ENCODE results near the gene PTCD2. TPM values are rescaled to one million over a fixed set of nuclear protein-coding genes. Genes with fewer than 3 reads are reported as not detected.

Gene PTCD2
- 13.2 and 19.9 TPM in 2 replicates for total RNA-seq (2014; rRNA removed; shearing (Covaris generic))

GRCh38 chr5:72319976-72320752 lies at the start of gene PTCD2, which contains the start of gene MRPS27:
TSS of gene PTCD2 (plus strand) at chr5:72320373. CDS start at chr5:72320383, 10 bp downstream.
TSS of gene MRPS27 (minus strand) at chr5:72320240. CDS start at chr5:72320221, 19 bp downstream.
- peak; percentile 99 for DNase-seq (ENCODE audit: low spot score)
- in situ Hi-C loops (cut with HindIII; ENCODE audit: low sequenced_read_pairs), result no loop called here

- no peak for DNase-seq (ENCODE audit: low spot score)
- in situ Hi-C loops (cut with HindIII; ENCODE audit: low sequenced_read_pairs), result no loop called here
Observed at GRCh38 chr5:72271702-72272101, 48.5 kb upstream of the PTCD2 start.

- no peak for DNase-seq (ENCODE audit: low spot score)
- in situ Hi-C loops (cut with HindIII; ENCODE audit: low sequenced_read_pairs), result no loop called here
Observed at GRCh38 chr5:72272398-72272797, 47.8 kb upstream of the PTCD2 start.

- in situ Hi-C loops (cut with HindIII; ENCODE audit: low sequenced_read_pairs), result no loop called here
- DNase-seq (ENCODE audit: low spot score), result no peak
Observed at GRCh38 chr5:72273547-72273946, 46.6 kb upstream of the PTCD2 start.

GRCh38 chr5:72276219-72276752 lies 43.9 kb upstream of the PTCD2 start:
- no peak for DNase-seq (ENCODE audit: low spot score)
- in situ Hi-C loops (cut with HindIII; ENCODE audit: low sequenced_read_pairs), result no loop called here

- peak; percentile 67 for DNase-seq (ENCODE audit: low spot score)
- in situ Hi-C loops (cut with HindIII; ENCODE audit: low sequenced_read_pairs), result no loop called here
Observed at GRCh38 chr5:72280581-72281069, 39.5 kb upstream of the PTCD2 start.

- in situ Hi-C loops (cut with HindIII; ENCODE audit: low sequenced_read_pairs), result no loop called here
- peak; percentile 46 for DNase-seq (ENCODE audit: low spot score)
Observed at GRCh38 chr5:72281430-72281763, 38.8 kb upstream of the PTCD2 start.

GRCh38 chr5:72281764-72282499 lies 38.2 kb upstream of the PTCD2 start:
- in situ Hi-C loops (cut with HindIII; ENCODE audit: low sequenced_read_pairs), result no loop called here
- peak; percentile 43 for DNase-seq (ENCODE audit: low spot score)

GRCh38 chr5:72282878-72283277 lies 37.3 kb upstream of the PTCD2 start:
- in situ Hi-C loops (cut with HindIII; ENCODE audit: low sequenced_read_pairs), result no loop called here
- DNase-seq (ENCODE audit: low spot score), result no peak

GRCh38 chr5:72283358-72283757 lies 36.8 kb upstream of the PTCD2 start:
- in situ Hi-C loops (cut with HindIII; ENCODE audit: low sequenced_read_pairs), result no loop called here

GRCh38 chr5:72284559-72285423 lies 35.4 kb upstream of the PTCD2 start:
- in situ Hi-C loops (cut with HindIII; ENCODE audit: low sequenced_read_pairs), result no loop called here

More at GRCh38 chr5:72283358-72283757, 36.8 kb upstream of the PTCD2 start:
- no peak for DNase-seq (ENCODE audit: low spot score)

GRCh38 chr5:72285424-72285821 lies 34.8 kb upstream of the PTCD2 start:
- in situ Hi-C loops (cut with HindIII; ENCODE audit: low sequenced_read_pairs), result no loop called here
- DNase-seq (ENCODE audit: low spot score), result no peak

More at GRCh38 chr5:72284559-72285423, 35.4 kb upstream of the PTCD2 start:
- no peak for DNase-seq (ENCODE audit: low spot score)

- DNase-seq (ENCODE audit: low spot score), result no peak
- in situ Hi-C loops (cut with HindIII; ENCODE audit: low sequenced_read_pairs), result no loop called here
Observed at GRCh38 chr5:72286798-72287197, 33.4 kb upstream of the PTCD2 start.

- DNase-seq (ENCODE audit: low spot score), result peak; percentile 99
- in situ Hi-C loops (cut with HindIII; ENCODE audit: low sequenced_read_pairs), result no loop called here
Observed at GRCh38 chr5:72288924-72289323, 31.2 kb upstream of the PTCD2 start.

GRCh38 chr5:72290356-72291133 lies 29.6 kb upstream of the PTCD2 start:
- in situ Hi-C loops (cut with HindIII; ENCODE audit: low sequenced_read_pairs), result no loop called here
- DNase-seq (ENCODE audit: low spot score), result no peak

- no peak for DNase-seq (ENCODE audit: low spot score)
- in situ Hi-C loops (cut with HindIII; ENCODE audit: low sequenced_read_pairs), result no loop called here
Observed at GRCh38 chr5:72291601-72292000, 28.6 kb upstream of the PTCD2 start.

- DNase-seq (ENCODE audit: low spot score), result peak; percentile 46
- in situ Hi-C loops (cut with HindIII; ENCODE audit: low sequenced_read_pairs), result no loop called here
Observed at GRCh38 chr5:72292411-72292810, 27.8 kb upstream of the PTCD2 start.

GRCh38 chr5:72293495-72294055 lies 26.6 kb upstream of the PTCD2 start:
- in situ Hi-C loops (cut with HindIII; ENCODE audit: low sequenced_read_pairs), result no loop called here
- DNase-seq (ENCODE audit: low spot score), result no peak

Measured in G401 (cell line).